GM21825 (cell line): ENCODE measurements around the gene PWWP2B.
A peak's percentile ranks its signal among the peaks of the same experiment; 100 is the strongest.

Experiments
- ATAC-seq: cut with Tn5 transposase; IDR thresholded peaks from one replicate; pipeline ENCODE4 v1.9.1; 2021; ENCODE audit warnings: mild to moderate bottlenecking, moderate library complexity; ENCODE audit not compliant: unreplicated experiment

The PWWP2B gene

GRCh38 chr10:132416566-132417256, 19.7 kb downstream of the PWWP2B start:
- no peak for ATAC-seq

GRCh38 chr10:132417257-132417910, 20.4 kb downstream of the PWWP2B start:
- ATAC-seq: no peak

- no peak for ATAC-seq
Observed at GRCh38 chr10:132417957-132418441, 21.0 kb downstream of the PWWP2B start.

GRCh38 chr10:132418527-132419416, 21.8 kb downstream of the PWWP2B start:
- ATAC-seq: no peak

GRCh38 chr10:132419538-132420468, 22.8 kb downstream of the PWWP2B start:
- no peak for ATAC-seq

- ATAC-seq: no peak
Observed at GRCh38 chr10:132420469-132420980, 23.5 kb downstream of the PWWP2B start.

GRCh38 chr10:132420981-132421846, 24.2 kb downstream of the PWWP2B start:
- peak; percentile 48 for ATAC-seq

GRCh38 chr10:132421847-132422751, 25.1 kb downstream of the PWWP2B start:
- ATAC-seq: peak; percentile 51

- ATAC-seq: no peak
Observed at GRCh38 chr10:132422903-132423825, 26.2 kb downstream of the PWWP2B start.

GRCh38 chr10:132423966-132424861, 27.2 kb downstream of the PWWP2B start:
- ATAC-seq: no peak

GRCh38 chr10:132425029-132425756, 28.2 kb downstream of the PWWP2B start:
- no peak for ATAC-seq

- no peak for ATAC-seq
Observed at GRCh38 chr10:132425757-132426155, 28.8 kb downstream of the PWWP2B start.

GRCh38 chr10:132427006-132427771, 30.2 kb downstream of the PWWP2B start:
- no peak for ATAC-seq

GRCh38 chr10:132427939-132428367, 31.0 kb downstream of the PWWP2B start:
- ATAC-seq: no peak
